Adrenal gland (tissue), 5 donors: ENCODE results near the gene MYO18B.

Source experiments
- CTCF ChIP-seq, 6 experiments: fragments of 450-650 bp in 4 of 6; fragments of 200-600 bp in 2 of 6; sonication (generic) in 1 of 6; IDR thresholded peaks; 1 replicate in 5 of 6; 2 replicates in 1 of 6; pipeline versions ENCODE4 v1.5.1 to v1.8.0; 2016 to 2021; ENCODE audit warnings: antibody characterized with exemption in 6 of 6, mild to moderate bottlenecking in 2 of 6, moderate library complexity in 1 of 6
- POLR2A ChIP-seq, 2 donors: fragments of 450-650 bp; IDR thresholded peaks; one replicate each; pipeline ENCODE4 v1.6.1; 2017; ENCODE audit warnings: antibody characterized with exemption in 2 of 2, mild to moderate bottlenecking in 2 of 2, moderate library complexity in 1 of 2
- donor health status: DM: no; HTN: no; CAD: no.

GRCh38 chr22:25874327-25874726, 132.3 kb downstream of the MYO18B start:
- no peak for TF ChIP-seq CTCF (IDR thresholded peaks at IDR 0.05)
- no peak for TF ChIP-seq POLR2A (IDR thresholded peaks at IDR 0.05)
